Head of caudate nucleus (tissue), 42 donors: ENCODE results near the gene SHLD1.

Experiments used
- DNase-seq, 42 donors: peaks; one replicate each; pipeline versions ENCODE4 v3.0.0 to v3.0.0-alpha.2; 2020 to 2021; ENCODE audit warnings: mixed read lengths in 7 of 42
- intact Hi-C: fragments of 100-400 bp; cut with DNase I; formaldehyde crosslinking; loops from one replicate; pipeline ENCODE4 v1.15.0; 2022

The SHLD1 gene

DNA sequence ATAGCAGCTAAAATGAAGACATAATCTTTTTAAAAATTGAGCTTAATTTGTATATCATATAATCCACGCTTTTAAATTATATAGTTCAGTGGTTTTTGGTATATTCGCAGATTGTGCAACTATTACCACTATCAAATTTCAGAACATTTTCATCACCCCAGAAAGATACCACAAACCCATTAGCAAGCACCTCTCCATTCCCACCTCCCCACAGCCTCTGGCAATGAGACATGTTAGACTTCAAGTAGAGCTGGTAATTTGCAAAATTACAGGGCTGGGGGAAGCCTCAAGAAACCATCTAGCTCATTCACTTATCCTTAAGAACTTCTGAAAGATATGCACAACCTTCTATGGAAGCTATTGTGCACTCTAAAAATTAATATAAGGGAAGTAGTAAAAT is 163.0 kb downstream of the SHLD1 start:
- DNase-seq = no peak
- intact Hi-C loops = no loop called here
